SK-N-SH (cell line): ENCODE measurements around the gene DHDDS. TPM values are rescaled to one million over a fixed set of nuclear protein-coding genes. Genes with fewer than 3 reads are reported as not detected.

Source experiments
- CTCF ChIA-PET: fragments of 300-600, 350-600 bp; formaldehyde crosslinking; extraction: SDS; loops from one replicate; lab custom pipeline; 2021; lab: Yijun Ruan, JAX
- POLR2A ChIA-PET: fragments of 350-600 bp; sonication (Branson Sonifier 250); formaldehyde crosslinking; extraction: SDS; loops from one replicate; lab custom pipeline; 2020; ENCODE audit warnings: antibody characterized with exemption, inconsistent platforms; lab: Yijun Ruan, JAX
- DNase-seq: peaks from one replicate; pipeline ENCODE4 v3.0.0; 2012
- H2AFZ ChIP-seq: fragments of 200-600 bp; sonication (generic); 2 replicates; pipeline ENCODE4 v1.8.1; 2016; ENCODE audit warnings: antibody characterized with exemption, mild to moderate bottlenecking, low read depth
- H3F3A ChIP-seq: fragments of 200-600 bp; sonication (generic); replicated peaks from 2 replicates; pipeline ENCODE3; 2016; ENCODE audit warnings: antibody characterized with exemption, mild to moderate bottlenecking; ENCODE audit not compliant: insufficient read depth
- H3K27ac ChIP-seq, 2 experiments: fragments of 200-500 bp in 1 of 2; fragments of 200-600 bp in 1 of 2; sonication (Bioruptor generic) in 1 of 2; sonication (generic), shearing (Covaris generic) in 1 of 2; 2 replicates each; pipeline versions ENCODE4 v1.5.1 to v1.6.1; 2014 to 2016; ENCODE audit warnings: low read depth in 2 of 2, inconsistent platforms in 1 of 2, low read length in 1 of 2, mild to moderate bottlenecking in 1 of 2, mixed read lengths in 1 of 2
- H3K27me3 ChIP-seq: fragments of 200-600 bp; sonication (generic), shearing (Covaris generic); 2 replicates; pipeline ENCODE4 v1.6.1; 2016; ENCODE audit warnings: mixed run types; ENCODE audit not compliant: insufficient read depth
- H3K36me3 ChIP-seq, 2 experiments: fragments of 200-500 bp in 1 of 2; fragments of 200-600 bp in 1 of 2; sonication (Bioruptor generic) in 1 of 2; sonication (generic) in 1 of 2; replicated peaks in 1 of 2; 2 replicates each; pipeline versions ENCODE3 to v1.5.1; 2014 to 2016; ENCODE audit warnings: low read length in 1 of 2, mild to moderate bottlenecking in 1 of 2; ENCODE audit not compliant: insufficient read depth in 2 of 2, control insufficient read depth in 1 of 2
- H3K4me1 ChIP-seq, 2 experiments: fragments of 200-500 bp in 1 of 2; fragments of 200-600 bp in 1 of 2; sonication (Bioruptor generic) in 1 of 2; sonication (generic), shearing (Covaris generic) in 1 of 2; 2 replicates each; pipeline versions ENCODE4 v1.5.1 to v1.6.1; 2014 to 2016; ENCODE audit warnings: low read depth in 1 of 2, low read length in 1 of 2, mixed run types in 1 of 2; ENCODE audit not compliant: insufficient read depth in 2 of 2, control insufficient read depth in 1 of 2
- H3K4me2 ChIP-seq: fragments of 200-600 bp; sonication (generic), shearing (Covaris generic); 2 replicates; pipeline ENCODE4 v1.6.1; 2017; ENCODE audit warnings: mixed run types
- H3K4me3 ChIP-seq, 2 experiments: fragments of 200-500 bp in 1 of 2; fragments of 200-600 bp in 1 of 2; sonication (Bioruptor generic) in 1 of 2; sonication (generic), shearing (Covaris generic) in 1 of 2; 2 replicates each; pipeline versions ENCODE4 v1.5.1 to v1.8.1; 2014 to 2016; ENCODE audit warnings: low read depth in 2 of 2, inconsistent platforms in 1 of 2, low read length in 1 of 2, mild to moderate bottlenecking in 1 of 2, mixed read lengths in 1 of 2, moderate library complexity in 1 of 2
- H3K79me2 ChIP-seq: fragments of 200-600 bp; sonication (generic); 2 replicates; pipeline ENCODE4 v1.8.1; 2017; ENCODE audit warnings: mild to moderate bottlenecking; ENCODE audit not compliant: insufficient read depth
- H3K9ac ChIP-seq: fragments of 200-600 bp; sonication (generic); 2 replicates; pipeline ENCODE4 v1.6.1; 2017; ENCODE audit warnings: mixed run types
- H3K9me2 ChIP-seq: fragments of 200-600 bp; sonication (generic); 2 replicates; pipeline ENCODE4 v1.6.1; 2017; ENCODE audit warnings: mixed run types
- H3K9me3 ChIP-seq: fragments of 200-600 bp; sonication (generic); 2 replicates; pipeline ENCODE4 v1.6.1; 2017; ENCODE audit warnings: mixed run types, mild to moderate bottlenecking, moderate library complexity
- H4K20me1 ChIP-seq: fragments of 200-600 bp; sonication (generic); 2 replicates; pipeline ENCODE4 v1.6.1; 2017; ENCODE audit warnings: mild to moderate bottlenecking, mixed run types; ENCODE audit not compliant: insufficient read depth
- CHD2 ChIP-seq: fragments of 150-350 bp; IDR thresholded peaks from 2 replicates; pipeline ENCODE4 v1.6.1; 2018; ENCODE audit warnings: low read length; ENCODE audit not compliant: partially characterized antibody
- ELF1 ChIP-seq: IDR thresholded peaks from 2 replicates; pipeline ENCODE4 v1.4.0; 2012
- EP300 ChIP-seq, 2 experiments: IDR thresholded peaks; 2 replicates each; pipeline versions ENCODE4 v1.4.0 to v1.6.1; 2012; ENCODE audit warnings: borderline replicate concordance in 1 of 2, low read depth in 1 of 2, low read length in 1 of 2
- EZH2phosphoT487 ChIP-seq: fragments of 200-600 bp; sonication (generic); IDR thresholded peaks from 2 replicates; pipeline ENCODE4 v1.6.1; 2017; ENCODE audit warnings: low read depth, mixed run types, mild to moderate bottlenecking, antibody characterized with exemption, moderate library complexity, borderline replicate concordance
- FOXJ3 ChIP-seq: sonication (generic); formaldehyde crosslinking; IDR thresholded peaks from 2 replicates; pipeline ENCODE4 v1.5.1; 2020; ENCODE audit warnings: mild to moderate bottlenecking, missing genetic modification reagents
- GABPA ChIP-seq: IDR thresholded peaks from 2 replicates; pipeline ENCODE4 v1.4.0; 2012; ENCODE audit warnings: low read depth, mild to moderate bottlenecking
- JUND ChIP-seq: IDR thresholded peaks from 2 replicates; pipeline ENCODE4 v1.4.0; 2012
- MEF2A ChIP-seq: IDR thresholded peaks from 2 replicates; pipeline ENCODE4 v1.4.0; 2012; ENCODE audit warnings: low read depth, borderline replicate concordance
- MXI1 ChIP-seq: IDR thresholded peaks from 2 replicates; pipeline ENCODE4 v1.6.1; 2012; ENCODE audit warnings: mild to moderate bottlenecking, low read depth, low read length, improper control_type of control experiment
- NRF1 ChIP-seq: IDR thresholded peaks from 2 replicates; pipeline ENCODE4 v1.6.1; 2012; ENCODE audit warnings: low read depth, mild to moderate bottlenecking, low read length
- POLR2AphosphoS5 ChIP-seq: IDR thresholded peaks from 2 replicates; pipeline ENCODE4 v1.6.1; 2012; ENCODE audit warnings: low read depth, low read length
- RCOR1 ChIP-seq: fragments of 150-350 bp; IDR thresholded peaks from 2 replicates; pipeline ENCODE4 v1.6.1; 2017; ENCODE audit warnings: antibody characterized with exemption, low read length
- REST ChIP-seq: IDR thresholded peaks from 2 replicates; pipeline ENCODE4 v1.6.1; 2012; ENCODE audit warnings: mild to moderate bottlenecking, low read depth, low read length, moderate library complexity
- RFX5 ChIP-seq: IDR thresholded peaks from 2 replicates; pipeline ENCODE4 v1.6.1; 2012; ENCODE audit warnings: mild to moderate bottlenecking, improper control_type of control experiment, low read length
- RXRA ChIP-seq: IDR thresholded peaks from 2 replicates; pipeline ENCODE4 v1.4.0; 2012; ENCODE audit warnings: low read depth, mild to moderate bottlenecking, borderline replicate concordance
- SIN3A ChIP-seq: IDR thresholded peaks from 2 replicates; pipeline ENCODE4 v1.6.1; 2012; ENCODE audit warnings: low read depth, mild to moderate bottlenecking, low read length, moderate library complexity, borderline replicate concordance
- TCF12 ChIP-seq: IDR thresholded peaks from 2 replicates; pipeline ENCODE4 v1.4.0; 2012
- TEAD4 ChIP-seq: IDR thresholded peaks from 2 replicates; pipeline ENCODE4 v1.4.0; 2012; ENCODE audit warnings: mild to moderate bottlenecking, borderline replicate concordance; ENCODE audit not compliant: insufficient read depth
- WGBS: methylation state at CpG from one replicate; pipeline ENCODE4 v1.1.6; 2017; ENCODE audit warnings: low lambda C conversion rate; 5-methylcytosine and 5-hydroxymethylcytosine counted together
- polyA plus RNA-seq, 3 experiments: library from polyadenylated mRNA; depleted of rRNA; stranded (reverse); fragments of >200 nt; gene quantifications; 2 replicates each; pipeline ENCODE4 v1.2.3, GENCODE V29; 2012
- TF ChIP-seq, protein P1 (sequence below): IDR thresholded peaks from 2 replicates; pipeline ENCODE4; 2012

Gene DHDDS
- polyA plus RNA-seq, 1 of the 3 experiments (the other 2 are of a cell fraction): 25.0 TPM

DNA sequence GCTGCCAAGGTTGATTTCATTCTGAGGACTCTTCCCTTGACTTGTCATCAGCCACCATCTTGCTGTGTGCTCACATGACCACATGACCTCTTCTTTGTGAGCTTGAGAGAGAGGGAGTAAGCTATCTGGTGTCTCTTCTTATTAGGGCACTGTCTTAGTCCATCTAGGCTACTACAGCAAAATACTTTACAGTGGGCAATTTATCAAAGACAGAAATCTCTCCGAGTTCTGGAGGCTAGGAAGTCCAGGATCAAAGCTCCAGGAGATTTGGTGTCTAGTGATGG, 85.6 kb downstream of the DHDDS start:
- no peak for DNase-seq
- Histone ChIP-seq H3K79me2 (no peaks in the 10 kb centered on the region), H3K9me3 (no peaks in the 10 kb centered on the region), H3K9me2 (no peaks in the 10 kb centered on the region), H3K27me3 (peaks cover 4% of the 10 kb centered on the region; the same call in 1 of the 2 replicates), H3F3A (no peaks in the 10 kb centered on the region), H3K4me3 (no peak overlapping the region), H3K4me2 (no peak overlapping the region), H3K4me1 (no peaks in the 10 kb centered on the region), H2AFZ (no peak overlapping the region), H4K20me1 (no peaks in the 10 kb centered on the region), H3K9ac (no peak overlapping the region), H3K27ac (no peak overlapping the region), H3K36me3 (no peaks in the 10 kb centered on the region)
- 71% methylated on average over 1 of the region's 1 CpG for WGBS
- TF ChIP-seq MEF2A (no peak), MXI1 (no peak), GABPA (no peak), CHD2 (no peak)
- ChIA-PET POLR2A (no interaction called here), CTCF (interaction anchor here (0.6 to 3.1 kb wide), 4 partner anchors 11 to 21 kb away, joined by 3 to 11 read pairs (median 4); no protein-coding TSS in a partner anchor)

DNA sequence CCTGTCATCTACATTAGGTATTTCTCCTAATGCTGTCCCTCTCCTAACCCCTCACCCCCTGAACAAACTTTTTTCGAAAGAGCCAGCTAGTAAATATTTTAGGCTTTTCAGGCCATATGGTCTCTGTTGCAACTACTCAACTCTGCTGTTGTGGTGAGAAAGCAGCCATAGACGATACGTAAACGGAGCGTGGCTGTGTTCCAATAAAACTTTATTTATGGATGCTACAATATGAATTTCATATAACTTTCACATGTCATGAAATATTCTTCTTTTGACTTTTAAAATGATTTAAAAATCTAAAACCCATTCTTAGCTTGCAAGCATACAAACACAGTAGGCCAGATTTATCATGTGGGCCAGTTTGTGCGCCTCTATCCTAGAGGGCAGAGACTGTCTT, 86.2 kb downstream of the DHDDS start:
- Histone ChIP-seq H2AFZ (no peak overlapping the region), H3K4me3 (no peak overlapping the region), H3K9me3 (no peaks in the 10 kb centered on the region), H3K4me1 (no peaks in the 10 kb centered on the region), H3K27me3 (peaks cover 9% of the 10 kb centered on the region; the same call in 1 of the 2 replicates), H3K36me3 (no peaks in the 10 kb centered on the region), H3K9ac (no peak overlapping the region), H3F3A (no peaks in the 10 kb centered on the region), H3K79me2 (no peaks in the 10 kb centered on the region), H3K4me2 (no peak overlapping the region), H3K27ac (no peak overlapping the region), H3K9me2 (no peaks in the 10 kb centered on the region), H4K20me1 (no peaks in the 10 kb centered on the region)
- TF ChIP-seq EP300 (IDR thresholded peaks at IDR 0.05; ENCODE audit: borderline replicate concordance in 1 of 2, low read depth in 1 of 2, low read length in 1 of 2): no peak
- TF ChIP-seq FOXJ3 (CRISPR knock-in tag): no peak
- no peak for TF ChIP-seq ELF1
- no peak for TF ChIP-seq JUND
- TF ChIP-seq TEAD4: no peak
- no peak for TF ChIP-seq MXI1
- TF ChIP-seq RFX5: no peak
- CTCF ChIA-PET: interaction anchor here (0.6 to 3.1 kb wide), 4 partner anchors 15 to 877 kb away, joined by 3 to 11 read pairs (median 4); no protein-coding TSS in a partner anchor
- no peak for DNase-seq
- WGBS: 87% methylated on average over 6 of the region's 6 CpGs
- POLR2A ChIA-PET: no interaction called here

GRCh38 chr1:26520339-26520738, 88.2 kb downstream of the DHDDS start:
- WGBS: 72% methylated on average over 5 of the region's 5 CpGs
- Histone ChIP-seq H3K4me1 (no peaks in the 10 kb centered on the region), H3F3A (no peaks in the 10 kb centered on the region), H3K4me2 (no peak overlapping the region), H3K27ac (no peak overlapping the region), H3K9me2 (no peaks in the 10 kb centered on the region), H3K9me3 (no peaks in the 10 kb centered on the region), H3K27me3 (peaks cover 18% of the 10 kb centered on the region; the same call in 1 of the 2 replicates), H3K9ac (no peak overlapping the region), H4K20me1 (no peaks in the 10 kb centered on the region), H2AFZ (no peak overlapping the region), H3K4me3 (no peak overlapping the region), H3K79me2 (no peaks in the 10 kb centered on the region), H3K36me3 (no peaks in the 10 kb centered on the region)
- ChIA-PET POLR2A (interaction anchor here (0.6 kb wide), 1 partner anchor 9 kb away, joined by 4 read pairs; no protein-coding TSS in a partner anchor), CTCF (interaction anchor here (1.5 kb wide), 1 partner anchor 21 kb away, joined by 3 read pairs; no protein-coding TSS in a partner anchor)
- DNase-seq: no peak
- TF ChIP-seq FOXJ3 (CRISPR knock-in tag): no peak
- TF ChIP-seq SIN3A: no peak
- TF ChIP-seq REST: no peak
- TF ChIP-seq RCOR1: no peak
- TF ChIP-seq JUND: no peak
- TF ChIP-seq NRF1: no peak
- no peak for TF ChIP-seq RXRA
- TF ChIP-seq TCF12: no peak
- no peak for TF ChIP-seq EZH2phosphoT487
- TF ChIP-seq POLR2AphosphoS5: no peak
- TF ChIP-seq, protein P1, sequence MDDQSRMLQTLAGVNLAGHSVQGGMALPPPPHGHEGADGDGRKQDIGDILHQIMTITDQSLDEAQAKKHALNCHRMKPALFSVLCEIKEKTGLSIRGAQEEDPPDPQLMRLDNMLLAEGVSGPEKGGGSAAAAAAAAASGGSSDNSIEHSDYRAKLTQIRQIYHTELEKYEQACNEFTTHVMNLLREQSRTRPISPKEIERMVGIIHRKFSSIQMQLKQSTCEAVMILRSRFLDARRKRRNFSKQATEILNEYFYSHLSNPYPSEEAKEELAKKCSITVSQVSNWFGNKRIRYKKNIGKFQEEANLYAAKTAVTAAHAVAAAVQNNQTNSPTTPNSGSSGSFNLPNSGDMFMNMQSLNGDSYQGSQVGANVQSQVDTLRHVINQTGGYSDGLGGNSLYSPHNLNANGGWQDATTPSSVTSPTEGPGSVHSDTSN: no peak
- no peak for TF ChIP-seq MXI1
- no peak for TF ChIP-seq GABPA
